GM18498 (cell line): ENCODE measurements around the gene PHRF1.

Experiments
- ATAC-seq: cut with Tn5 transposase; IDR thresholded peaks from one replicate; pipeline ENCODE4 v1.9.1; 2021; ENCODE audit warnings: mild to moderate bottlenecking, moderate library complexity; ENCODE audit not compliant: unreplicated experiment

Gene PHRF1

DNA sequence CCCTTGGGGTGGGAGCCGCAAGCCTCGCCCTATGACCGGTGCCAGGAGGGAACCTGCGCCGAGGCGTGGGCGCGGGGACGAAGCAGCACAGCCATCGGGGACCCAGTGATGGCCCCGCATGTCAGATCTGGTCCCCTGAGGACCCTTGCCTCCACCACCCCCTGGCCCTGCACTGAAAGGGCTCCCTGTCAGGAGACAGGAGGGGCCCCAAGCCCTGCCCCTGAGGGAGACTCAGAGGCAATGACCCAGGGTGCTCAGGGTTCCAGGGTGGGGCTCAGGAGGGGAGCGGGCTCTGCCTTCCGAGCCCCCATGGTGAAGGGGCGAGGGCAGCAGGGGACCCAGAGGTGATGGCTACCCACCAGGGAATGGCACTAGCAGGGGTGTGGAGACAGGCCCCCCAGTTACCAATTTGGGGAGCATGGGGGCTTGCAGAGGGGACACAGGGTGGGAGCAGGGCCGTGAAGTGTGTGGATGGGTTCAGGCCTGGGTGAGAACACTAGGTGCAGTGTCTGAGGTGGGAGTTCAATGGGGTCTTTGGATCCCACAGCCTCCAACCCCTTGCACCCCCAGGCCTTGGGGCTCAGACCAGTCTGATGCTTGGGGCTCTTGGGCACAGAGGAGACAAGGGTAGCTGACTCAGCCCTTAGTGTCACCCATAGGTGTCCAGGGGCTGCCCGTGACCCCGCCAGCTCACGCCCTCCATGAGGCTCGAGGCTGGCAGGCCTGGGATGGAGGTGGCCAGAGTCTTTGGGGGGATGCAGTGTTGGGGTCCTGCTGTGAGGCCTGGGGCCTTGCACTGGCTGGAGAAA lies 38.4 kb upstream of the PHRF1 start:
- no peak for ATAC-seq

DNA sequence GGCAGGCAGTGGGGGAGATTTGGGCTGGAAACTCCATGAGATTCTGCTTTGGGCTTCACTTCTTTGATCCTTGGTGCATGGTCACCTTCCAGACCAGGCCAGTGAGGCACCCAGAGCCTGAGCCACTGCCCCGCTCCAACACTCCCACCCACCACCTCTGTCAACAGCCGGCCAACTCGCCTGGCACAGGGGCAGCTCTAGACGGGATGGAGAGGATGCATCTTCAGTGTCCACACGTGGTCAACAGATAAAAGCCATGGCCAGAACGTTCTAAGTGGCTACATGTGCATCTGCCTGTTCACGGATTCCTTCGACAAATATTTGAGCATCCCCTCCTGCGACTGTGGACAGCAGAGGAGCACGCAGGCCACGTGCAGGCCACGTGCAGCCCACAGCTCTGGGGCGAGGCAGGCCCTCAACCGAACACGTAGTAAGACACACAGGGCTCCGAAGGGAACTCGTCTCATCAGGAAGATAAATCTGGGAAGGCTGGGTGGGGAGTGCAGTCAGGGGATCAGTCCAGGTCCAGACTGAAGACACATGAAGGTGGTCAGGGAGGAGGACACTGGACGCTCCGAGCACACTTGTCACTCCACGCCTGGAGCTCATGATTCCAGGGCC lies 37.7 kb upstream of the PHRF1 start:
- ATAC-seq, result no peak

DNA sequence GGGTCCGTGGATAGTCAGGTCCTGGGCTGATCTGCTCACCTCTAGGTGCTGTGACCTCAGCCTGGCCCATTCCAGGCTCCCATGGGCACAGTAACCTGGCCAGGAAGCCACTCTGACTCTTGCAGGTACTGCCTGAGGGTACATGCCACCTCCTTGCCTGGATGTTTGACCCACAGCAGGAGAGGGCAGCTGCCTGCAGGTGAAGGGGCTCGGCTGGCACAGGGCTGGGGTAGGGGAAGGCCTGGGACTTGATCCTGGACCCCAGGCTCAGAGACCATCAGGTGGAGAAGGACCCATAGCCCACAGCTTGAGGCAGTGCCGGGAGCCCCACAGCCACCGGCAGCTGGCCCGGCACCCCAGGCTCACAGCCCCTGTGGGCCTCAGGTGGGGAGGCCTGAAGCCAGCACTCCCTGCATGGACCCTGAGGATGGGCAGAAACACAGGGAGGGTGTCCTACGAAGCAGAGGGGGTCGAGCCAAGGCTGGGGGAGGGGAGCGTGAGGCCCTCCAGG lies 36.2 kb upstream of the PHRF1 start:
- ATAC-seq, result no peak

DNA sequence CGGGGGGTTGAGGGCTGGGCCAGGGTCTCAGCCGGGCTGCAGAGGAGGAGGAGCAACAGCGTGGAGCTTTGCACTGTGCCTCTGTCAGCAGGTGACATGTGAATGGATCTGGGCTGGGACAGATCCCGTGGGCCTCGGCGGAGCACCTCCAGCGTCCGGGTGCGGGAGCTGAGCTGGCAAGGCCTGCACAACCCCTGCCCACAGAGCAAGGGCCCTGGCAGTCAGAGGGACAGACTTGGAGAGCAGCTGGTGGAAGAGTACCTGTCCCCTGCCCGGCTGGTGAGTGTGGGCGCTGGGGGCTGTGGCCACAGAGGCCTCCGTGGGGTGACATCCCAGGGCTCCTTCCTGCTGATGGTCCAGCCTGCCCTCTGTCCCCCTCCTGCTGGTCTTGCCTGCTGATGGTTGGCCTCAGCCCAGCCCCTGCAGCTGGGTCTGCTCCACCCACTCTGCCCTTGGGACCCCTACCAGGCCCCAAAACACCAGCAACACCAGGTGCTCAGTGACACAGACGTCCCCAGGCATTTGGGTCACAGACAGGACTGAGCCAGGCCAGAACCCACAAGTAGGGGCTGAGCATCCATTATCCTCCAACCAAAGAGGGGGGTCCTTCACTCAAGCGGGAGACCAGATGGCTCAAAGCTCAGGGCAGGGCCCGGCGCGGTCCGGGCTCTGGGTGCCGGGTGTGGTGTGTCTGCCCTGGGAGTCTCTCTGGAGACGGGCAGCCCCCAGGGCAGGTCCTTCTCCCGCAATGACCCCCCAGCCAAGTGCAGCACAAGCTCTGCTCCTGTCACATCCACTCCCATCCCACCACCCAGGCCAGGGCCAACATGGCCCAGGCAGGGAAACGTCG lies 35.5 kb upstream of the PHRF1 start:
- ATAC-seq, result no peak

DNA sequence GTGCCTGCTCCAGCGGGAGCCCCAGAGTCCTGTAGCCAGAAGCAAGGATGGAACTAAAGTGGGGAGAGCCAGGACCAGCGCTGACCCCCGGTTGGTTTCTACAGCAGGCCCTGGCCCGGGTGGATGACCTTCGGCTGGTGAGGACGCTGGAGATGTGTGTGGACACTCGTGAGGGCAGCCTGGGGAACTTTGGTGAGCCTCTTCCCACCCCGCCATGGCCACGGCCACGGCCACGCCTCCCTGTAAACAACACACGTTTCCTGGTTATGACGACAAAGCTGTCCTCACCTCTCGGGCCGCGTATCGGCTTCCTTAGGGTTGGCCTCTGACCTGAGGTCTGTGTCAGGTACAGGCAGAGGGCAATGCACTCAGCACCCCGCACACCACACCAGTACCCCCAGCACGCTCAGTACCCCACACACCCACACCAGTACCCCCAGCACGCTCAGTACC lies 34.8 kb upstream of the PHRF1 start:
- no peak for ATAC-seq

DNA sequence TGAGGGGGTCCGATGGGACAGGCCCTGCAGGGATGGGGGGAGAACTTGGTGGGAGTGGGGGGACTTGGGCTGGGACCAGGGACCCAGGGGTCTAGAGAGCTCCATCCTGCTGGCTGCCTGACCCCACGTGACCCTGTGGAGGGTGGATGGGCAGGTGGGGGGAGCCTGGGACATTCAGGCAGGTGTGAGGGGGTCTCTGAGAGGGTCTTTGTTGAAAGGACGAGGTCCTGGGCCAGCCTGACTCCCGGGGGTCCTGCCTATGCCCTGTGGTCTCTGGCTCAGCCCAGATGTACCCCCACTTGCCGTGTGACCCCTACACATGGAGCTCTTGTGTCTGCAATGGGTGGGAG lies 31.5 kb upstream of the PHRF1 start:
- no peak for ATAC-seq

DNA sequence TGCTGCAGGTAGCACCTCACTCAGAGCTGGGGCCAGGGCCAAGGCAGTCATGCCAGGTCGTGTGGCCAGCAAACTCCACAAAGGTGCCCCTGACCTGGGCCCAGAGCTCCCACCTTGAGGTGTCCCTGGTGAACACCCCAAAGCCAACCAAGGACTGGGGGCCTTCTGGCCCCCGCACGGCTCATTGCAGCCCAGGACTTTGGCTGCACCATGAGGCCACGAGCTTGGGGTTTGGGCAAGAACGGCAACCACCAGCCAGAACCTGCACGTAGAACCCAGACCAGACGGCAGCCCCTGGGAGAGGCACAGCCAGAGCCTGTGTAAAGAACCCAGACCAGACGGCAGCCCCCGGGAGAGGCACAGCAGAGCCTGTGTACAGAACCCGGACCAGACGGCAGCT lies 31.1 kb upstream of the PHRF1 start:
- no peak for ATAC-seq

DNA sequence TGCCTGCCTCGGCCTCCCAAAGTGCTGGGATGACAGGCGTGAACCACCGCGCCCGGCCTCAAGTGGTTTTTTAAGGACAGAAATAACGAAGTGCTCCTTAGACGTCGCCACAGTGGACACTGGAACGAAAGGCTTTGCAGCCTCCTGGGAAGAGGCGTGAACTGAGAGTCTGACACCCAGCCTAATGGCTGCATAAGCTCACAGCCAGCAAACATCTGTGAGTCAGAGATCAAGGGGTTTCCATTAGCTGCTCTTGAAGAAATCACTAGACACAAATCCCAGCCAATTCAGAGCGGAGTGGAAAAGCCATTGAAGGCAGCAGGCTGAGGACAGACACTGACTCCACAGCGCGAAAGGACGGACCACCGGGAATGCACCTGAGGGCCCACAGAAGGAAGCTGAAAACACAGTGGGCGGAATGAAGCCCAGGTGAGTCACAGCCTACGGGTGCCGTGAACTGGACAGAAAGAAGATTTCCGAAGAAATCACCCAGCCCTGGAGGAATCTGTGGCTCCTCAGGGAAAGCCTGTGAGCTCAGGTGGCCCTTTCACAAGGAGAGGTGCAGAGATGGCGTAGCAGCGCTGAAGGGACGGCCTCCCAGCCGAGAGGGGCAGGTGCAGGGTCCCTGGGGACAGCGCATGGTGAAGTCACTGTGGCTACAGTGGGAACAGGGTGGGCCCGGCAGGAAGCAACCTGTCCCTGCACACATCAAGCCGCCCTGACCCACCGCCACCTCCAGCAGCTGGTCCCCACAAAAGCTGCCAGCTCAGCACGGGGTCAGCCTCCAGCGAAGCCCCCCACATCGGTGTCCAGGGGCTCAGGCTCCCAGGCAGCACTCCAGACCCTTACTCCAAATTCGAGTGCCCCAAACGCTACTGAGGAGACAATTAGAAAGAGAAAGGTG lies 27.3 kb upstream of the PHRF1 start:
- ATAC-seq, result no peak

DNA sequence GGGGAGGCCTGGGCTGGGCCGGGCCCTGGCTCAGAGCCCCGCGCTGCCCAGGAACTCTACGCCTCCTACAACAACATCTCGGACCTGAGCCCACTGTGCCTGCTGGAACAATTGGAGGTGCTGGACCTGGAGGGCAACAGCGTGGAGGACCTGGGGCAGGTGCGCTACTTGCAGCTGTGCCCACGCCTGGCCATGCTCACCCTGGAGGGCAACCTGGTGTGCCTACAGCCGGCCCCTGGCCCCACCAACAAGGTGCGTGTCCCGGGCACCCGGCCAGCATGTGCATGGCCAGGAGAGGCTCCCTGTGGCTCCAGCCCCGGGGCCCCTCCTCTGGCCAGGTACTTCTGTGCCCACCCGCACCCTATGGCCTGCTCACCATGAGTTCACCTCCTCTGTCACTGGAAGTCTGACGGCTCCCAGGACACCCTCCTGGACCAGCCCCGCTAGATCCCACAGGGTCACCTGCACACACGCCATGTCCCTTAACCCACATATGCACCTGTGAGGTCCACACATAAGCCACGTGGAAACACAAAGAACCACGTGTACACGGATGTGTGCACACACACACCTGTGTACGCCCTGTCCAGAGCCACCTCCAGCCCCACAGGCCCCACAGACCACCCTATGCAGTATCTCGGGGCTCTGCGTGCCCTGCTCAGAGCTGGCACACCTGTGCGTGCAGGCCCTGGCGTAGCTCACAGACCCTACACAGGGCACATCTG lies 26.1 kb upstream of the PHRF1 start:
- no peak for ATAC-seq

DNA sequence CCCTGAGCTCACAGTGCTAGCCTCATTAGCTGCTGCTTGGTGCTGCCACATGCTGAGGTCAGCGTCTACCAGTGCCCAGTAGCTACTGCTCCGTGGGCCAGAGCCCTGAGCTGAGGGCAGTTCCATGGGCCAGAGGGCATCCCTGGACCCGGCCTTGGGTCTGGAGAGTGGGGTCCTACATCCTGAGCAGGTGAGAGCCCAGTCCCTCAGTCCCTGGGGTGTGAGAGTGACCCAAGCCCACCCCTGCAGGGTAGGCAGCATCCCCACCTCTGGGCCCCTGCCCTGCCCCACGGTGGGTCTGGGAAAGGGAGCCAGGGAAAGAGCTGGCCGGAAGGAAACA lies 25.6 kb upstream of the PHRF1 start:
- ATAC-seq, result no peak

DNA sequence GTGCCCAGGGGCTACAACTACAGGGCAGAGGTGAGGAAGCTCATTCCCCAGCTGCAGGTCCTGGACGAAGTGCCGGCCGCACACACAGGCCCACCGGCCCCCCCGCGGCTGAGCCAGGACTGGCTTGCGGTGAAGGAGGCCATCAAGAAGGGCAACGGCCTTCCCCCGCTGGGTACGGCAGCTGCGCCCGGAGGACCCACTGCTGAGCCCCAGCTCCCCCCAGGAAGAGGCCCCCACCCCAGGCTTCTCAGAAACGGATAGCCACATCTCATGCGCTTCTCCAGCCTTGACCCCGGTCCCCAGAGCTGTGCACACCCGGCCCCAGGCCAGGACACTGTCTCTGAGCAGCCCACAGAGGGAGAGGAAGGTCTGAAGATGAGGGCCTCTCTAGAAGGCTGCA lies 25.1 kb upstream of the PHRF1 start:
- ATAC-seq, result no peak

DNA sequence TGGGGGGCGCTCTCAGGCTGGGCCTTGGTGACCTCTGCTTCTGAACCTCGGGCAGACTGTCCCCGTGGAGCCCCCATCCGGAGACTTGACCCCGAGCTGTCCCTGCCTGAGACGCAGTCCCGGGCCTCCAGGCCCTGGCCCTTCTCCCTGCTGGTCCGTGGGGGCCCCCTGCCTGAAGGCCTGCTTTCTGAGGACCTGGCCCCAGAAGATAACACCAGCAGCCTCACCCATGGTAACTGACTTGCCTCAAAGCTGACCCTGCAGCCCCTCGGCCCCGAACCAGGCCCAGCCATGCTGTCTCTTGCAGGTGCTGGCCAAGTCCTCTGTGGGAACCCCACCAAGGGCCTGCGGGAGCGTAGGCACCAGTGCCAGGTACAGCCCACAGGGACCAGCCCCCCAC lies 24.7 kb upstream of the PHRF1 start:
- no peak for ATAC-seq

DNA sequence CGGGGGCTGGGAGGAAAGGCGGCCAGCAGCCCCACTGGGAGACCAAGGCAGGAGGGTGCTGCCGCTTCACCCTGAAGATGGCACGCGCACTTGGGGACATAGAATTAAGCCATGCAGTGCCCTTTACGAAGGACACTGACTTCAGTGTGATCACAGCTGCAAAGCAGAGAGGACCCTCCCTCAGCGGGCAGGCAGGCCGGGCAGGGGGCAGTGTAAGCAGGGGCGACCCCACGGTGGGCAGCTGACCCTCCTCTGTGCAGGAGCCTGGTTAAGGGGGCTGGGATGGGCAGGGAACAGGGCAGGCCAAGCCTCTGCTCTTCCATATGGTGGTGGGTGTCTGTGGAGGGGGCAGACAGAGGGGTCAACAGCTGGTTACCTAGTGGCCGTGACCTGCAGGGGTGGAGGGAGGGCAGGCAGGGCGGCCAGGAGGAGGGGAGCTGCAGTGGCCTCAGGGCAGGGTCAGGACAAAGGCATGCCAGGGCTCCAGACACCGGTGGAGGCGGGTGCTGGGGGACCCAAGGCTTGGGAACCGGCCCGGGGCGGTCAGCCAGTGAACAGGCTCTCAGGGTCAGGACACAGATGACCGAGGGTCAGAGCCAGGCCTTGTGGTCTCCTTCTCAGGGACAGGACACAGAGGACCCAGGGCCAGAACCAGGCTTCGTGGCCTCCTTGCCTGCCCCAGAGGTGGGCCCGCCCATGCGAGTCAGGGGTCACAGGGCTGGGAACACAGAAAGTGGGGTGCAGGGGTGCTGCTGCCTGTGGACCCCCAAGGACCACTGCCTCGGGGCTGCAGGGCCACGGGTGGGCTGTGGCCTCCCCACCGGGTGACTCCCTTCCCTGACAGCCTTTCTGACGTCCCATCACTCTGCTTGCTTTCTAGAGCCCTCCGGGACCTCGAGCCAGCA lies 22.9 kb upstream of the PHRF1 start:
- no peak for ATAC-seq

DNA sequence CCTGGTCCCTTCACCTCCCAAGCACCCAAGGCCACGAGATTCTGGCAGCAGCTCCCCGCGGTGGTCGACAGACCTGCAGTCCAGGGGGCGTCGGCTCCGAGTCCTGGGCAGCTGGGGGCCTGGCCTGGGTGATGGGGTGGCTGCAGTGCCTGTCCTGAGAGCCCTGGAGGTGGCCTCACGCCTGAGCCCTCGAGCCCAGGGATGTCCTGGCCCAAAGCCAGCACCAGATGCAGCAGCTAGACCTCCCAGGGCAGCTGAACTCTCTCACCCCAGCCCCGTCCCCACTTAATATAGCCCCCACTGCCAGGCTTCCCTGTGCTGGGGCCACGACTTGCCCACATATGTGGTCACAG lies 22.3 kb upstream of the PHRF1 start:
- no peak for ATAC-seq

DNA sequence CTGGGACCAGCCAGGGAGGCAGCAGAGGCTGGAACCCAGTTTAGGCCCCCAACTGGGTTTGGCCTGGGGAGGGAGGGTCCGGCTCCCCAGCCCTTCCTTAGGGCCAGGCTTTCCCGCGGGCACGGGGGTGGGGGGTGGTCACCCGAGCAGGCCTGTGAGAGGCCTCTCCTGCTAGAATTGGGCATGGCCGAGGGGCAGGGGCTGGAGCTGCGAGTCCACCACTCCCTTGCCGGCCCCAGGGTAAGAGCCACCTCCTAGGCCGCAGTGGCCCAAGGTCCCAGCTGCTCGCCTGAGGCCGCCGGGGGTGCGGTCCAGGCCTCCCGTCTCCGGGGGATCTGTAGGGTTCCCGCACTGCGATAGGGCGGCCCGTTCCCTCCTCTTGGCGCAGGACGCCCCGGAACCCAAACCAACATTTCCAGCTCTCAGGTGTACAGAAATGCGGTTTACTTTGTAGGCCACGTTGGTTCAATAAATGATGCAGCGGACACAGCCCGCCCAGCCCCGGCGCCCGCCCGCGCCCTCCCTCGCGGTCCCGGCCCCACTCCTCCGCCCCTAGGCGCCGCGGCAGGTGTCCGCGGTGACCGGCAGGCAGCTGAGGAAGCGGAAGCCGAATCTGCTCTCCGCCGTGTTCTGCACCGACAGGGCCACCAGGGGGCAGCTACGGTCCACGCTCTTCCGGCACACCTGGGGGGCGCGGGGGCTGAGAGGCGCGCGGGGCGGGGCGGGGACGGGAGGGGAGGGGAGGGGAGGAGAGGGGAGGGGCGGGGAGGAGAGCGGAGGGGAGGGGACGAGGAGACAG lies 21.6 kb upstream of the PHRF1 start:
- peak; percentile 43 for ATAC-seq

DNA sequence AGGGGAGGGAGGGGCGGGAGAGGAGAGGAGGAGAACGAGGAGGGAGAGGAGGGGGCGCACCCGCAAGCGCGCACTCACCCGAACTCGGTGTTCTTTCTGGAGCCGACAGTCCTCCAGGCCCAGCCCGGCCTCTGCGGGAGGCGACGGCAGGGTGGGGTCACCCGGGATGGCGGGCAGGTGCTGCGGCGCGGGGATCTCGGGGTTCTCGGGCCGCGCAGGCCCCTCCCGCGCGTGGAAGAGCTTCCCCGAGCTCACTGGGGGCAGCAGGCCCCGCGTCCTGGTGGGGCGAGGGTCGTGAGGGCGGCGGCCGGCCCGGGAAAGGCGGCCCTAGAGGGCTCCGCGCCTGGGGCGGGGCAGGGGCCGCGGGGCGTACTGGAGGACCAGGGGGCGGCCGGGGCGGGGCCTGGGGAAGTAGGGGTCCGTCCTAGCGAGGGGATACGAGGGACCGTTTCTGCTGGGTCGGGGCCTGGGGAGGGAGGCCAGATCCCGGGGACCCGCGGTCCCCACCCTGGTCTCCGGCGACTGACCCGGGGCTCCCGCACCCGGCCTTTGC lies 21.0 kb upstream of the PHRF1 start:
- no peak for ATAC-seq

DNA sequence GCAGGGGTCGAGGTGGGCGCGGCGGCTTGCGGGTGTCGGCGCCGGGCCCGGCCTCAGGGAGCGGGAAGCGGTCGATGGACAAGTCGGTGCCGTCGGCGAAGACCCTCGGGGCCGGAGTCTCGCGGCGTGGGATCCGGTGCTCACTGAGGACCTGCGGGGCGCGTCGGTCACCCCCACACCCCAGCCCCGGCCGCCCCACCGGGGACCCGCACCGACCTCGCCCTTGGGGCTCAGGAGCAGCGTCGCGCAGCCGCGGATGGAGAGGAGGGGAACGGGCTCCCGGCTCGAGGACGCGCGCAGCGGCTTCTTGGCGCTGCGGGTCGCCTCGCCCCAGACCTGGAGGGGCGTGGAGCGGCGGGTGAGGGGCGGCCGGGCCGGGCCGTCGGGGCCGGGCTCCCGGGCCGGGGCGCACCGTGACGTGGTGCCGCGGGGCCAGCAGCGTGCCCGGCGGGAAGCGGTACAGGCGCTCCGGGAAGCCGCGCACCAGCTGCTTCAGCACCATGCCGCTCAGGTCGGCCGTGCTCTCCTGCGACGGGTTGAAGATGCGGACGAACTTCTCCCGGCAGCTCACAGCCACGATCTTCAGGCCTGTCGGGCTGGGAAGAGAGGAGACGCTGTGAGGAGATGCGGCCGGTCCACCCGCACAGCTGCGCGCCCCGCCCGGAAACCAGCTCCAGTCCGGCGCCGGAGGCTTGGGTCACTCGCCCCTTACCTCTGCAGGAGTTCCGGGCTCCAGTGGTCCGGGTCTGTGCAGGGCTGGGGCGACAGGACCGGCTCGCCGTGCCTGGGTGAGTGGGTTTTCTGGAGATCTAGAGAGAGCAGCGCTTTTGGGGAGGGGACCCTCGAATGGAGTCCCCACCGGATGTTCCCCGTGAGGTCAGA lies 20.2 kb upstream of the PHRF1 start:
- ATAC-seq, result no peak
